ENCODE measurements around the gene TCF7L1.

TCF7L1 gene

DNA sequence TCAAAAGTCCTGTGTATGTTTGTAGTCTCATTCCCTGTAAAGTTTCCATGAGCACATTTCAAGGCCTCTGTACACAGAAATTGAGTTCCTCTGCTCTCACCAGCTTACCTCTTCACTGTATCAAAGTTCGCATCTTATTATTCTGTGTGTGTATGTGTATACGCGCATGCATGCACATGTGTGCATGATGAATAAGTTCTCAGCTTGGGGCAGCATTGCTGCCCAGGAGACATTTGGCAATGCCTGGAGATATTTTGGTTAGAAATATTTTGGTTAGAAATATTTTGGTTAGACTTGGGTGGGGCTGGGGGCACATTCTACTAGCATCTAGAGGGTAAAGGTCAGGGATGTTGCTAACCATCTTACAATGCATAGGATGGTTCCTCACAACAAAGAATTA lies 23.4 kb downstream of the TCF7L1 start:
- peaks cover 63% of the 10 kb centered on the region for H3K4me1 Mint-ChIP-seq
- H3K4me3 Mint-ChIP-seq = no peak overlapping the region
- H3K36me3 Mint-ChIP-seq (ENCODE audit: low read depth) = peaks cover 7% of the 10 kb centered on the region
- H3K27ac Mint-ChIP-seq = peak overlapping the region; percentile 77 to 87 (median 84)
- TF ChIP-seq, protein P1, sequence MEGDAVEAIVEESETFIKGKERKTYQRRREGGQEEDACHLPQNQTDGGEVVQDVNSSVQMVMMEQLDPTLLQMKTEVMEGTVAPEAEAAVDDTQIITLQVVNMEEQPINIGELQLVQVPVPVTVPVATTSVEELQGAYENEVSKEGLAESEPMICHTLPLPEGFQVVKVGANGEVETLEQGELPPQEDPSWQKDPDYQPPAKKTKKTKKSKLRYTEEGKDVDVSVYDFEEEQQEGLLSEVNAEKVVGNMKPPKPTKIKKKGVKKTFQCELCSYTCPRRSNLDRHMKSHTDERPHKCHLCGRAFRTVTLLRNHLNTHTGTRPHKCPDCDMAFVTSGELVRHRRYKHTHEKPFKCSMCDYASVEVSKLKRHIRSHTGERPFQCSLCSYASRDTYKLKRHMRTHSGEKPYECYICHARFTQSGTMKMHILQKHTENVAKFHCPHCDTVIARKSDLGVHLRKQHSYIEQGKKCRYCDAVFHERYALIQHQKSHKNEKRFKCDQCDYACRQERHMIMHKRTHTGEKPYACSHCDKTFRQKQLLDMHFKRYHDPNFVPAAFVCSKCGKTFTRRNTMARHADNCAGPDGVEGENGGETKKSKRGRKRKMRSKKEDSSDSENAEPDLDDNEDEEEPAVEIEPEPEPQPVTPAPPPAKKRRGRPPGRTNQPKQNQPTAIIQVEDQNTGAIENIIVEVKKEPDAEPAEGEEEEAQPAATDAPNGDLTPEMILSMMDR (IDR thresholded peaks at IDR 0.05; ENCODE audit: unreplicated experiment in 3 of 3) = no peak
- no peaks in the 10 kb centered on the region for H3K9me3 Mint-ChIP-seq
- no peaks in the 10 kb centered on the region for H3K27me3 Mint-ChIP-seq (ENCODE audit: low read depth)

DNA sequence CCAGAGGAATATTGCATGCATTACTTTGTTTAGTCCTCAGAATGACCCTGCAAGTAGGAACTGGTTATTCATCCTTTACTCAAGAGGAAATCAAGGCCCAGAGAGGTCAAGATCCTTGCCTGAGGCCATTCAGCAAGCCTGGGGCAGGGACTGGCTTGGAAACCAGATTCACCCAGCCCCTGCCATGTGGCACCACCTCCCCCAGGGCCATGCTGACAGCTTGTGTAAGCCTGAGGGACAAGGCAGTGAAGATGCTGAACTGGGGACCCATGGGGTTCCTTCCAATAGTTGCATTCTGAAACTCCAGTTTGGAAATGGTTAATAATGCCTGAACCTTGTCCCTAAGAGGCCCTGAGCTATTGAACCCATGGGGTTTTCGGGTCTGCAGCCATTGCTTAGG lies 24.2 kb downstream of the TCF7L1 start:
- peaks cover 7% of the 10 kb centered on the region for H3K36me3 Mint-ChIP-seq (ENCODE audit: low read depth)

DNA sequence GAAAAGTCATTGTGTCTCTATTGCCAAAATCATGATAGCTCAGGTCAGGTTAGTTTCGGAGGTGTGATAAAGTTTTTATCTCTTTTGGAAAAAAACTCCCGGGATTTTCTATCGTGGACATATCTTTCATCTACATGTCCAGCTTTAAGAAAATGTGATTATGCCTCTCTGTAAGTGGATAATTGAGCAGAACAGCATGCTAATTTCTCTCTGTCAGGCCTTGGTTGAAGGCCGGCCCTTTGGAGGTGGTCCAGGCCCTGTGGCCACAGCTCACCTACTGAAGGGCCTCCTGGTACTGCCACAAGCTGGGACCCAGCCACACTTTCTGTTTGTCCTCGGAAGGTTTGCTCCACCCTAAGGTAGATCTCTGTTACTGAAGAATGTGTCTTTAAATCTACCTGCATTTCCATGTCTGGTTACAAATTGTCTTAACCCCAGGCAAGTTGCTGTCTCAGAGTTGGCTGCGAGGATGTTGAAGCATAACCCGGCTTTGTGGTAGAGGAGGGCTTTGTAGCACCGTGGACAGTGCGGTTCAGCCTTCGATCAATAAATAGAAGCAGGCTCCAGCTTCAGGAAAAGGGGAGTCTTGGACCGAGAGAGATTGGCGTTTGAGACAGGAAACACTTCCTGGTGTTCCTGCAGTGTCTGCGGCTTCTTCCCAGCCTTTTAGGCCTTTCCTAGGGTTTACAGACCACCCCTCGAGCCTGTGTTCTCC lies 25.5 kb downstream of the TCF7L1 start:
- Mint-ChIP-seq H3K27ac (peak overlapping the region; percentile 51 to 83 (median 63)), H3K9me3 (no peaks in the 10 kb centered on the region), H3K36me3 (ENCODE audit: low read depth) (peaks cover 5% of the 10 kb centered on the region), H3K4me3 (no peak overlapping the region), H3K4me1 (peaks cover 77% of the 10 kb centered on the region), H3K27me3 (ENCODE audit: low read depth) (no peaks in the 10 kb centered on the region)
- TF ChIP-seq, protein P1 (IDR thresholded peaks at IDR 0.05; ENCODE audit: unreplicated experiment in 3 of 3) = no peak

More for the DNA sequence above, 24.2 kb downstream of the TCF7L1 start:
- H3K27ac Mint-ChIP-seq = peak overlapping the region in 1 of 3 experiments; percentile 46
- H3K27me3 Mint-ChIP-seq (ENCODE audit: low read depth) = no peaks in the 10 kb centered on the region
- H3K9me3 Mint-ChIP-seq = no peaks in the 10 kb centered on the region
- peaks cover 67% of the 10 kb centered on the region for H3K4me1 Mint-ChIP-seq
- no peak overlapping the region for H3K4me3 Mint-ChIP-seq
- TF ChIP-seq, protein P1 (IDR thresholded peaks at IDR 0.05; ENCODE audit: unreplicated experiment in 3 of 3) = no peak

DNA sequence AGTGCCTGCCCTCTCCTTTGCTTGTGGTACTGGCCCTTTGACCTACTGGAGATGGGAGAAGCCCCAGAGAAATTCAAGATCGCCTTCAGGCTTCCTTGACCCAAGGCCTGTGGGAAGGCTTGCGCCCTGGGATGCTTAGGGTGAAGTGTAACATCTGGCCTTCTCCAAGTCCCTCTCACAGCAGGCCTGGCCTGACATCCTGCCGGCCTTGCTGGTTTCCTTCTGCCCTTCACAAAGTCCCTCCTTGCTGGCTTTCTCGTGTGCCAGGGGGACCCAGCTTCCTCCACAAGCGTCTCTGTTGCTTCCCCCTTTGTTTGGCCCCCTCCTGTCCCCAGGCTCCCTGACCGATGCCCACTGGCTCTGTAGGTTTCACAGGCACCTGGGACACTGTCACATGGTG lies 26.4 kb downstream of the TCF7L1 start:
- H3K27me3 Mint-ChIP-seq (ENCODE audit: low read depth) = no peaks in the 10 kb centered on the region
- H3K4me1 Mint-ChIP-seq = peaks cover 77% of the 10 kb centered on the region
- H3K4me3 Mint-ChIP-seq = no peak overlapping the region

DNA sequence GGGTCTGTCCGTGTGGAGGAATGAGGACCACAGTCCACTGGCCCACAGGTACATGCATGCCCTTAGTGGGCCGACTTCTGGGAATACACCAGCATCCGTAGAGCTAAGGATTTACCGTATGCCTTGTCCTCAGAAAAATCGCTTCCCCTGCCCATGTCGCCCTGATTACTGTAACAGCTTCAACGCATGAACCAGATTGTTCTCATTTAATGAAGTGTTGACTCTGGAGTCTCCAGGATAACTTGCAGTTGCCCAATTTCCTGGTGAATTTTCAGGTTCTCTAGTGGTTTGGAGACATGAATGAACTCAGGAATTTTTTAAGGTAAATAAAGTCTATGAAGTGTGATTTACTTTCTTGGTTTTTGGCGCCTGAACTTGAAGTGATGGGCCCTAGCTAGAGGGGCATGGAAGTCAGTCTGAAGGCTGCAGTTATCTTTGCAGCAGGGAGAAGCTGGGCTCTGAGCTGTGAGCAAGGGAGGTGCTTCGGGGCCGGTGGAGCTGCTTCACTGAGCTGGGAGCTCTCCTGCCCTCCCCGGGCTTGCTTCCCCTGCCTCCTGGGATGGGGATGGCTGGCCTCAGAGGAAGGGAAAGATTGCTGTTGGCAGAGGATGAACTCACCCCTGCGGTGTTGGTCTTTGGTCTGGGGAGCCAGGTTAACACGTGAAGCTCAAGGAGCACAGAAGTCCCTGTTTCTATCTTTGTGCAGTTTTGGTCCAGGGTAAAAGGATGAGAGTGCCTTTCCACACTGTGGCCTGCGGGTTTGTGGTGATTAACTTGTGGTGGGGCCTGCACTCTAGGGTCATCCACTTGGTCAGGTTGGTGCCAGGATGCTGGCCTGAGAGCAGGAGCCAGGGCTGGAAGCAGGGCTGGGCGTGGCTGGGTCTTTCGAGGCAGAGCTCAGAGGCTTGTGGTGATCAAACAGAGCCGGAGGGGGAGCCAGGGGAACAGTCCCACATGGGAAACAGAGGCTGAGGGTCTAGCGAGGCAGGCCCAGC lies 28.1 kb downstream of the TCF7L1 start:
- H3K9me3 Mint-ChIP-seq = no peaks in the 10 kb centered on the region
- peaks cover 78% of the 10 kb centered on the region for H3K4me1 Mint-ChIP-seq
- H3K27me3 Mint-ChIP-seq (ENCODE audit: low read depth) = no peaks in the 10 kb centered on the region
- no peak overlapping the region for H3K4me3 Mint-ChIP-seq
- TF ChIP-seq, protein P1 (IDR thresholded peaks at IDR 0.05; ENCODE audit: unreplicated experiment in 3 of 3) = no peak
- peak overlapping the region; percentile 76 to 84 (median 80) for H3K27ac Mint-ChIP-seq
- peaks cover 2% of the 10 kb centered on the region for H3K36me3 Mint-ChIP-seq (ENCODE audit: low read depth)

More for the DNA sequence above, 26.4 kb downstream of the TCF7L1 start:
- Mint-ChIP-seq H3K9me3 (no peaks in the 10 kb centered on the region), H3K27ac (peak overlapping the region in 2 of 3 experiments; percentile 25 to 61), H3K36me3 (ENCODE audit: low read depth) (no peaks in the 10 kb centered on the region)
- TF ChIP-seq, protein P1 (IDR thresholded peaks at IDR 0.05; ENCODE audit: unreplicated experiment in 3 of 3) = no peak

All from nephron (organoid).